ENCODE results near the gene CDK13. TPM values are rescaled to one million over a fixed set of nuclear protein-coding genes. Genes with fewer than 3 reads are reported as not detected.
A peak's percentile ranks its signal among the peaks of the same experiment; 100 is the strongest.

The CDK13 gene
- total RNA-seq, 1 donor: 109 TPM

DNA sequence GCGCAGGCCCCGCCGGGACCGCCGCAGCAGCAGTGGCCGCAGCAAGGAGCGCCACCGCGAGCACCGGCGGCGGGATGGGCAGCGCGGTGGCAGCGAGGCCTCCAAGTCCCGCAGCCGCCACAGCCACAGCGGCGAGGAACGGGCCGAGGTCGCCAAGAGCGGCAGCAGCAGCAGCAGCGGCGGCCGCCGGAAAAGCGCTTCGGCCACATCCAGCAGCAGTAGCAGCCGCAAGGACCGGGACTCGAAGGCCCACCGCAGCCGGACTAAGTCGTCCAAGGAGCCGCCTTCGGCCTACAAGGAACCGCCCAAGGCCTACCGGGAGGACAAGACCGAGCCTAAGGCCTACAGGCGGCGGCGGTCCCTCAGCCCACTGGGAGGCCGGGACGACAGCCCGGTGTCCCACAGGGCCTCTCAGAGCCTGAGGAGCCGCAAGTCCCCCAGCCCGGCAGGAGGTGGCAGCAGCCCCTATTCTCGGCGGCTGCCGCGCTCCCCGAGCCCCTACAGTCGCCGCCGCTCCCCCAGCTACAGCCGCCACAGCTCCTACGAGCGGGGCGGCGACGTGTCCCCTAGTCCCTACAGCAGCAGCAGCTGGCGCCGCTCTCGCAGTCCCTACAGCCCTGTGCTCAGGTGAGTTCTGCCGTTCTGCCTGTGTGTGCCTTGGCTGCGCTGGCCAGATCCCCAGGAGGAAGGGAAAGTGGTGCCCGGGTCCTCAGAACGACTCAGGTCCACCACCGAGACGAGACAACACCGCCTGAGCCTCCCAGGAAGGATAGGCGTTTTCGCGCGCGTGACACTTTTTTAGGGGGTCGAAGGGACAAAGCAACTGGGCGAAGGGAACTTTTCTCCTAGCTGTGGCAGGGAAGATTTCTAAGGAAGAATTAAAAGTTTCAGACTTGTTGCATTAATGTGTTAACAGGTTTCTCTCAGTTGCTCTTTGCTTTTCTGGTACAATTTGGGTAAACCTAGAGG is 1.5 kb downstream of the CDK13 start:
- H3K4me3 ChIP-seq (ENCODE audit: insufficient read depth, low read length): peak overlapping the region; percentile 96
- no peaks in the 10 kb centered on the region for H3K27me3 ChIP-seq (ENCODE audit: insufficient read depth, low read length)
- peaks cover 65% of the 10 kb centered on the region for H3K79me2 ChIP-seq (ENCODE audit: insufficient read depth, low read length)
- no peaks in the 10 kb centered on the region for H3K9me3 ChIP-seq (ENCODE audit: low read depth, low read length)
- no peak overlapping the region for H2AFZ ChIP-seq (ENCODE audit: low read length)
- peak; percentile 78 for DNase-seq (ENCODE audit: insufficient read length, low spot score, missing footprints)
- TF ChIP-seq, protein P1, sequence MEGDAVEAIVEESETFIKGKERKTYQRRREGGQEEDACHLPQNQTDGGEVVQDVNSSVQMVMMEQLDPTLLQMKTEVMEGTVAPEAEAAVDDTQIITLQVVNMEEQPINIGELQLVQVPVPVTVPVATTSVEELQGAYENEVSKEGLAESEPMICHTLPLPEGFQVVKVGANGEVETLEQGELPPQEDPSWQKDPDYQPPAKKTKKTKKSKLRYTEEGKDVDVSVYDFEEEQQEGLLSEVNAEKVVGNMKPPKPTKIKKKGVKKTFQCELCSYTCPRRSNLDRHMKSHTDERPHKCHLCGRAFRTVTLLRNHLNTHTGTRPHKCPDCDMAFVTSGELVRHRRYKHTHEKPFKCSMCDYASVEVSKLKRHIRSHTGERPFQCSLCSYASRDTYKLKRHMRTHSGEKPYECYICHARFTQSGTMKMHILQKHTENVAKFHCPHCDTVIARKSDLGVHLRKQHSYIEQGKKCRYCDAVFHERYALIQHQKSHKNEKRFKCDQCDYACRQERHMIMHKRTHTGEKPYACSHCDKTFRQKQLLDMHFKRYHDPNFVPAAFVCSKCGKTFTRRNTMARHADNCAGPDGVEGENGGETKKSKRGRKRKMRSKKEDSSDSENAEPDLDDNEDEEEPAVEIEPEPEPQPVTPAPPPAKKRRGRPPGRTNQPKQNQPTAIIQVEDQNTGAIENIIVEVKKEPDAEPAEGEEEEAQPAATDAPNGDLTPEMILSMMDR (IDR thresholded peaks at IDR 0.05; ENCODE audit: extremely low read depth, low read depth, low read length): no peak
- peak overlapping the region; percentile 83 for H3K4me2 ChIP-seq (ENCODE audit: insufficient read depth, low read length)
- peak overlapping the region; percentile 97 for H3K27ac ChIP-seq (ENCODE audit: low read depth, low read length)
- H3K4me1 ChIP-seq (ENCODE audit: insufficient read depth, low read length): peaks cover 8% of the 10 kb centered on the region
- peaks cover 52% of the 10 kb centered on the region for H4K20me1 ChIP-seq (ENCODE audit: insufficient read depth, low read length)
- no peaks in the 10 kb centered on the region for H3K36me3 ChIP-seq (ENCODE audit: insufficient read depth, low read length)

- Histone ChIP-seq H2AFZ (ENCODE audit: low read length) (no peak overlapping the region), H3K36me3 (ENCODE audit: insufficient read depth, low read length) (no peaks in the 10 kb centered on the region), H4K20me1 (ENCODE audit: insufficient read depth, low read length) (peaks cover 61% of the 10 kb centered on the region), H3K4me3 (ENCODE audit: insufficient read depth, low read length) (peak overlapping the region; percentile 96), H3K4me2 (ENCODE audit: insufficient read depth, low read length) (peak overlapping the region; percentile 83), H3K9me3 (ENCODE audit: low read depth, low read length) (no peaks in the 10 kb centered on the region), H3K27me3 (ENCODE audit: insufficient read depth, low read length) (no peaks in the 10 kb centered on the region), H3K79me2 (ENCODE audit: insufficient read depth, low read length) (peaks cover 73% of the 10 kb centered on the region), H3K27ac (ENCODE audit: low read depth, low read length) (peak overlapping the region; percentile 97), H3K4me1 (ENCODE audit: insufficient read depth, low read length) (peaks cover 8% of the 10 kb centered on the region)
- DNase-seq (ENCODE audit: insufficient read length, low spot score, missing footprints): peak; percentile 42
- TF ChIP-seq, protein P1 (IDR thresholded peaks at IDR 0.05; ENCODE audit: extremely low read depth, low read depth, low read length): no peak
Measured at GRCh38 chr7:39952374-39952773, 2.3 kb downstream of the CDK13 start.

- Histone ChIP-seq H3K36me3 (ENCODE audit: insufficient read depth, low read length) (no peaks in the 10 kb centered on the region), H3K79me2 (ENCODE audit: insufficient read depth, low read length) (peaks cover 78% of the 10 kb centered on the region), H2AFZ (ENCODE audit: low read length) (no peak overlapping the region), H3K4me2 (ENCODE audit: insufficient read depth, low read length) (peak overlapping the region; percentile 83), H3K27ac (ENCODE audit: low read depth, low read length) (peak overlapping the region; percentile 97), H3K9me3 (ENCODE audit: low read depth, low read length) (no peaks in the 10 kb centered on the region), H3K4me1 (ENCODE audit: insufficient read depth, low read length) (peaks cover 8% of the 10 kb centered on the region), H4K20me1 (ENCODE audit: insufficient read depth, low read length) (peaks cover 65% of the 10 kb centered on the region), H3K27me3 (ENCODE audit: insufficient read depth, low read length) (no peaks in the 10 kb centered on the region), H3K4me3 (ENCODE audit: insufficient read depth, low read length) (peak overlapping the region; percentile 96)
- TF ChIP-seq, protein P1 (IDR thresholded peaks at IDR 0.05; ENCODE audit: extremely low read depth, low read depth, low read length): no peak
- no peak for DNase-seq (ENCODE audit: insufficient read length, low spot score, missing footprints)
Measured at GRCh38 chr7:39952803-39953202, 2.7 kb downstream of the CDK13 start.

DNA sequence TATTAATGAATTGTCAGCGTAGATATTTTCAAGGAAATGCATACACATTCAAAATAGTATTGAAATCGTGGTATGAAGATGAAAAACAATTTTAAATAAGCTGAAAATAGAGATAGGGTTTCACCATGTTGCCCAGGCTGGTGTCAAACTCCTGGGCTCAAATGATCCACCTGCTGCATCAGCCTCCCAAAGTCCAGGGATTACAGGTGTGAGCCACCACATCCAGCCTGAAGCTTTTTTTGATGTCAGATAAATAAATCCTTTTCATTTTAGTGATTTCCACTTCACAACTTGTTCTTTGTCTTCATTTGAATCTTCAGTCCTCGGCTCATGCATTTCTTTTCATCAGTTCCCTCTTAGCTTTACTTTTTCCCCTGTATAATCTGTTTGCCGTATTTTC is 4.6 kb downstream of the CDK13 start:
- TF ChIP-seq, protein P1 (IDR thresholded peaks at IDR 0.05; ENCODE audit: extremely low read depth, low read depth, low read length): no peak
- Histone ChIP-seq H3K27ac (ENCODE audit: low read depth, low read length) (no peak overlapping the region), H3K4me3 (ENCODE audit: insufficient read depth, low read length) (no peak overlapping the region), H3K4me1 (ENCODE audit: insufficient read depth, low read length) (peaks cover 8% of the 10 kb centered on the region), H3K27me3 (ENCODE audit: insufficient read depth, low read length) (no peaks in the 10 kb centered on the region), H3K79me2 (ENCODE audit: insufficient read depth, low read length) (peaks cover 96% of the 10 kb centered on the region), H3K36me3 (ENCODE audit: insufficient read depth, low read length) (no peaks in the 10 kb centered on the region), H3K9me3 (ENCODE audit: low read depth, low read length) (no peaks in the 10 kb centered on the region), H2AFZ (ENCODE audit: low read length) (no peak overlapping the region), H4K20me1 (ENCODE audit: insufficient read depth, low read length) (peaks cover 78% of the 10 kb centered on the region), H3K4me2 (ENCODE audit: insufficient read depth, low read length) (peak overlapping the region; percentile 83)
- DNase-seq (ENCODE audit: insufficient read length, low spot score, missing footprints): no peak
